EH (cell line): ENCODE measurements around the gene C11orf54.

ENCODE experiments used
- DNase-seq: peaks from one replicate; pipeline ENCODE4 v3.0.0-alpha.2; 2015; ENCODE audit warnings: low read depth

Gene C11orf54

GRCh38 chr11:93741094-93741881 is at the start of gene C11orf54, which contains the start of gene TAF1D:
TSS of gene C11orf54 (plus strand) at chr11:93741672. CDS start at chr11:93747394, 5,722 bp downstream.
TSS of gene TAF1D (minus strand) at chr11:93741495. CDS start at chr11:93739304, 2,191 bp downstream.
- DNase-seq, result peak; percentile 98

GRCh38 chr11:93694109-93694508 is 47.4 kb upstream of the C11orf54 start:
- DNase-seq, result no peak

- DNase-seq, result peak; percentile 6
Observed at GRCh38 chr11:93694557-93694956, 46.9 kb upstream of the C11orf54 start.

GRCh38 chr11:93697611-93698010 is 43.9 kb upstream of the C11orf54 start:
- DNase-seq, result no peak

GRCh38 chr11:93700830-93701229 is 40.6 kb upstream of the C11orf54 start:
- peak; percentile 35 for DNase-seq

- DNase-seq, result no peak
Observed at GRCh38 chr11:93704237-93704636, 37.2 kb upstream of the C11orf54 start.

GRCh38 chr11:93710239-93710638 is 31.2 kb upstream of the C11orf54 start:
- no peak for DNase-seq

GRCh38 chr11:93712678-93713077 is 28.8 kb upstream of the C11orf54 start:
- DNase-seq, result no peak

GRCh38 chr11:93715797-93716396 is 25.6 kb upstream of the C11orf54 start:
- DNase-seq, result no peak

- no peak for DNase-seq
Observed at GRCh38 chr11:93717501-93717900, 24.0 kb upstream of the C11orf54 start.

- DNase-seq, result no peak
Observed at GRCh38 chr11:93718057-93718563, 23.4 kb upstream of the C11orf54 start.

- DNase-seq, result no peak
Observed at GRCh38 chr11:93719310-93719709, 22.2 kb upstream of the C11orf54 start.

- DNase-seq, result no peak
Observed at GRCh38 chr11:93720522-93720921, 20.9 kb upstream of the C11orf54 start.

- no peak for DNase-seq
Observed at GRCh38 chr11:93724089-93724488, 17.4 kb upstream of the C11orf54 start.

GRCh38 chr11:93727985-93728791 is 13.3 kb upstream of the C11orf54 start:
- peak; percentile 23 for DNase-seq

GRCh38 chr11:93728792-93729128 is 12.7 kb upstream of the C11orf54 start:
- DNase-seq, result peak; percentile 18

- peak; percentile 19 for DNase-seq
Observed at GRCh38 chr11:93729129-93729616, 12.3 kb upstream of the C11orf54 start.

GRCh38 chr11:93730108-93731107 is 11.1 kb upstream of the C11orf54 start:
- DNase-seq, result no peak

- DNase-seq, result no peak
Observed at GRCh38 chr11:93732237-93732892, 9.1 kb upstream of the C11orf54 start.

GRCh38 chr11:93733474-93733873 is 8.0 kb upstream of the C11orf54 start:
- no peak for DNase-seq
